Measurements from ENCODE around the gene ZFC3H1. TPM values are rescaled to one million over a fixed set of nuclear protein-coding genes. Genes with fewer than 3 reads are reported as not detected.

Gene ZFC3H1
- total and polyA plus RNA-seq, 2 donors (not counting 3 experiments of a cell fraction or from before 2014, with no cell fraction given), result 23.6 to 60.4 TPM

- no peaks in the 10 kb centered on the region for H3K27me3 ChIP-seq (ENCODE audit: control insufficient read depth in 2 of 2, insufficient read depth in 2 of 2, low read length in 2 of 2)
- CTCF ChIA-PET, result no interaction called here
- dilution Hi-C loops (cut with MboI; ENCODE audit: extremely low pct_ligation_motif_present, low sequenced_read_pairs), result no loop called here
These were observed 7.7 kb upstream of the ZFC3H1 start for GRCh38 chr12:71671311-71671710.

GRCh38 chr12:71666259-71666658 is 2.6 kb upstream of the ZFC3H1 start:
- CTCF ChIA-PET, result no interaction called here
- Histone ChIP-seq H4K20me1 (replicated peaks; ENCODE audit: control insufficient read depth, extremely low read depth, insufficient read depth, low read length) (no peaks in the 10 kb centered on the region), H3K27ac (ENCODE audit: insufficient read depth, low read depth, low read length) (no peak overlapping the region), H3K27me3 (ENCODE audit: control insufficient read depth in 2 of 2, insufficient read depth in 2 of 2, low read length in 2 of 2) (no peaks in the 10 kb centered on the region), H3K4me1 (ENCODE audit: control insufficient read depth, extremely low read depth, insufficient read depth, low read length) (peaks cover 15% of the 10 kb centered on the region), H3K9me1 (replicated peaks; ENCODE audit: control insufficient read depth, extremely low read depth, insufficient read depth, low read length) (no peaks in the 10 kb centered on the region), H3K9ac (replicated peaks; ENCODE audit: extremely low read depth, insufficient read depth, low read length) (no peak overlapping the region), H3K36me3 (ENCODE audit: control insufficient read depth in 2 of 2, extremely low read depth in 1 of 2, insufficient read depth in 2 of 2, low read length in 2 of 2) (no peaks in the 10 kb centered on the region), H3K4me2 (ENCODE audit: insufficient read depth, low read length) (no peak overlapping the region), H3K4me3 (replicated peaks in 1 of 3; ENCODE audit: insufficient read depth in 1 of 3, low read depth in 1 of 3, low read length in 3 of 3) (no peak overlapping the region), H3K9me3 (replicated peaks; ENCODE audit: control insufficient read depth, insufficient read depth, low read length) (no peaks in the 10 kb centered on the region), H2AFZ (ENCODE audit: low read depth, low read length) (no peak overlapping the region), H3K79me2 (ENCODE audit: control insufficient read depth, insufficient read depth, low read length) (peaks cover 34% of the 10 kb centered on the region)
- BruUV-seq (replicated peaks), result no TSS peak
- DNase-seq (ENCODE audit: low read depth, low spot score), result no peak
- TF ChIP-seq MAX (IDR thresholded peaks at IDR 0.05; ENCODE audit: insufficient read depth, insufficient read length), result no peak
- no peak for TF ChIP-seq FOS (IDR thresholded peaks at IDR 0.05; ENCODE audit: borderline replicate concordance, insufficient read depth, low read length)
- TF ChIP-seq CTCF (IDR thresholded peaks at IDR 0.05; ENCODE audit: extremely low read depth in 1 of 2, insufficient read depth in 1 of 2, low read depth in 1 of 2, low read length in 2 of 2), result no peak
- TF ChIP-seq EZH2 (IDR thresholded peaks at IDR 0.05; ENCODE audit: borderline replicate concordance, low read depth, low read length, severe bottlenecking), result no peak
- TF ChIP-seq MYC (IDR thresholded peaks at IDR 0.05; ENCODE audit: low read depth, low read length), result no peak
- TF ChIP-seq JUN (IDR thresholded peaks at IDR 0.05; ENCODE audit: borderline replicate concordance, insufficient read depth, insufficient read length, low read depth), result no peak
- no peak for TF ChIP-seq POLR2A (IDR thresholded peaks at IDR 0.05; ENCODE audit: low read depth, low read length)
- no peak for TF ChIP-seq POLR2AphosphoS5 (IDR thresholded peaks at IDR 0.05; ENCODE audit: insufficient read depth, low read depth, low read length)
- no peak for TF ChIP-seq GATA2 (IDR thresholded peaks at IDR 0.05; ENCODE audit: insufficient read depth, insufficient read length, low read depth, low read length)
- no peak for FAIRE-seq
- POLR2A ChIA-PET, result no interaction called here
- dilution Hi-C loops (cut with MboI; ENCODE audit: extremely low pct_ligation_motif_present, low sequenced_read_pairs), result no loop called here
- intact Hi-C loops (cut with micrococcal nuclease), result no loop called here

More at GRCh38 chr12:71671311-71671710, 7.7 kb upstream of the ZFC3H1 start:
- Histone ChIP-seq H3K9me3 (replicated peaks; ENCODE audit: control insufficient read depth, insufficient read depth, low read length) (no peaks in the 10 kb centered on the region), H3K4me1 (ENCODE audit: control insufficient read depth, extremely low read depth, insufficient read depth, low read length) (no peaks in the 10 kb centered on the region), H3K79me2 (ENCODE audit: control insufficient read depth, insufficient read depth, low read length) (no peaks in the 10 kb centered on the region), H3K4me3 (replicated peaks in 1 of 3; ENCODE audit: insufficient read depth in 1 of 3, low read depth in 1 of 3, low read length in 3 of 3) (no peak overlapping the region), H3K4me2 (ENCODE audit: insufficient read depth, low read length) (no peak overlapping the region), H3K36me3 (ENCODE audit: control insufficient read depth in 2 of 2, extremely low read depth in 1 of 2, insufficient read depth in 2 of 2, low read length in 2 of 2) (no peaks in the 10 kb centered on the region), H2AFZ (ENCODE audit: low read depth, low read length) (no peak overlapping the region), H3K9ac (replicated peaks; ENCODE audit: extremely low read depth, insufficient read depth, low read length) (no peak overlapping the region), H3K27ac (ENCODE audit: insufficient read depth, low read depth, low read length) (no peak overlapping the region), H3K9me1 (replicated peaks; ENCODE audit: control insufficient read depth, extremely low read depth, insufficient read depth, low read length) (no peaks in the 10 kb centered on the region), H4K20me1 (replicated peaks; ENCODE audit: control insufficient read depth, extremely low read depth, insufficient read depth, low read length) (no peaks in the 10 kb centered on the region)
- FAIRE-seq (no peak), DNase-seq (ENCODE audit: low read depth, low spot score) (no peak)
- no peak for TF ChIP-seq POLR2A (IDR thresholded peaks at IDR 0.05; ENCODE audit: low read depth, low read length)
- TF ChIP-seq MYC (IDR thresholded peaks at IDR 0.05; ENCODE audit: low read depth, low read length), result no peak
- no peak for TF ChIP-seq JUN (IDR thresholded peaks at IDR 0.05; ENCODE audit: borderline replicate concordance, insufficient read depth, insufficient read length, low read depth)
- TF ChIP-seq MAX (IDR thresholded peaks at IDR 0.05; ENCODE audit: insufficient read depth, insufficient read length), result no peak
- no peak for TF ChIP-seq POLR2AphosphoS5 (IDR thresholded peaks at IDR 0.05; ENCODE audit: insufficient read depth, low read depth, low read length)
- POLR2A ChIA-PET, result no interaction called here
- intact Hi-C loops (cut with micrococcal nuclease), result no loop called here
- BruUV-seq (replicated peaks), result no TSS peak
